Measurements from ENCODE around the gene UTRN. TPM values are rescaled to one million over a fixed set of nuclear protein-coding genes. Genes with fewer than 3 reads are reported as not detected.

UTRN gene
- total RNA-seq, 2 experiments from 2014 or later = 143 to 153 TPM

GRCh38 chr6:144279484-144280150, 5.5 kb upstream of the UTRN start:
- H3K9me3 ChIP-seq (ENCODE audit: control insufficient read depth in 1 of 2, insufficient read depth in 1 of 2, low read length in 2 of 2) = no peaks in the 10 kb centered on the region
- ATAC-seq (ENCODE audit: poor library complexity) (no peak), DNase-seq (no peak)
- Mint-ChIP-seq H3K4me1 (ENCODE audit: low read depth) (peaks cover 9% of the 10 kb centered on the region), H3K36me3 (ENCODE audit: low read depth) (no peaks in the 10 kb centered on the region), H3K27ac (no peak overlapping the region), H3K27me3 (peaks cover 16% of the 10 kb centered on the region), H3K4me3 (no peak overlapping the region), H3K9me3 (no peaks in the 10 kb centered on the region)
- TF ChIP-seq, protein P1, sequence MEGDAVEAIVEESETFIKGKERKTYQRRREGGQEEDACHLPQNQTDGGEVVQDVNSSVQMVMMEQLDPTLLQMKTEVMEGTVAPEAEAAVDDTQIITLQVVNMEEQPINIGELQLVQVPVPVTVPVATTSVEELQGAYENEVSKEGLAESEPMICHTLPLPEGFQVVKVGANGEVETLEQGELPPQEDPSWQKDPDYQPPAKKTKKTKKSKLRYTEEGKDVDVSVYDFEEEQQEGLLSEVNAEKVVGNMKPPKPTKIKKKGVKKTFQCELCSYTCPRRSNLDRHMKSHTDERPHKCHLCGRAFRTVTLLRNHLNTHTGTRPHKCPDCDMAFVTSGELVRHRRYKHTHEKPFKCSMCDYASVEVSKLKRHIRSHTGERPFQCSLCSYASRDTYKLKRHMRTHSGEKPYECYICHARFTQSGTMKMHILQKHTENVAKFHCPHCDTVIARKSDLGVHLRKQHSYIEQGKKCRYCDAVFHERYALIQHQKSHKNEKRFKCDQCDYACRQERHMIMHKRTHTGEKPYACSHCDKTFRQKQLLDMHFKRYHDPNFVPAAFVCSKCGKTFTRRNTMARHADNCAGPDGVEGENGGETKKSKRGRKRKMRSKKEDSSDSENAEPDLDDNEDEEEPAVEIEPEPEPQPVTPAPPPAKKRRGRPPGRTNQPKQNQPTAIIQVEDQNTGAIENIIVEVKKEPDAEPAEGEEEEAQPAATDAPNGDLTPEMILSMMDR (IDR thresholded peaks at IDR 0.05) = no peak
- H3K4me3 ChIP-seq (ENCODE audit: low read length) = no peak overlapping the region
- H3K36me3 ChIP-seq (ENCODE audit: insufficient read depth, low read length) = no peaks in the 10 kb centered on the region
- intact Hi-C loops (cut with DNase I, micrococcal nuclease) = loop anchor here (5.0 to 10.0 kb wide), 2 partner anchors 53 to 135 kb away; no protein-coding TSS in a partner anchor
- no peak overlapping the region for H3K27ac ChIP-seq (ENCODE audit: low read depth in 1 of 2, low read length in 2 of 2)
- ChIA-PET CTCF (interaction anchor here (1.4 kb wide), 1 partner anchor 63 kb away, joined by 3 read pairs; no protein-coding TSS in a partner anchor), POLR2A (no interaction called here)
- H3K4me1 ChIP-seq (ENCODE audit: insufficient read depth, low read length) = peaks cover 4% of the 10 kb centered on the region
- no peaks in the 10 kb centered on the region for H3K27me3 ChIP-seq (ENCODE audit: control insufficient read depth in 1 of 2, insufficient read depth in 2 of 2, low read length in 2 of 2)

DNA sequence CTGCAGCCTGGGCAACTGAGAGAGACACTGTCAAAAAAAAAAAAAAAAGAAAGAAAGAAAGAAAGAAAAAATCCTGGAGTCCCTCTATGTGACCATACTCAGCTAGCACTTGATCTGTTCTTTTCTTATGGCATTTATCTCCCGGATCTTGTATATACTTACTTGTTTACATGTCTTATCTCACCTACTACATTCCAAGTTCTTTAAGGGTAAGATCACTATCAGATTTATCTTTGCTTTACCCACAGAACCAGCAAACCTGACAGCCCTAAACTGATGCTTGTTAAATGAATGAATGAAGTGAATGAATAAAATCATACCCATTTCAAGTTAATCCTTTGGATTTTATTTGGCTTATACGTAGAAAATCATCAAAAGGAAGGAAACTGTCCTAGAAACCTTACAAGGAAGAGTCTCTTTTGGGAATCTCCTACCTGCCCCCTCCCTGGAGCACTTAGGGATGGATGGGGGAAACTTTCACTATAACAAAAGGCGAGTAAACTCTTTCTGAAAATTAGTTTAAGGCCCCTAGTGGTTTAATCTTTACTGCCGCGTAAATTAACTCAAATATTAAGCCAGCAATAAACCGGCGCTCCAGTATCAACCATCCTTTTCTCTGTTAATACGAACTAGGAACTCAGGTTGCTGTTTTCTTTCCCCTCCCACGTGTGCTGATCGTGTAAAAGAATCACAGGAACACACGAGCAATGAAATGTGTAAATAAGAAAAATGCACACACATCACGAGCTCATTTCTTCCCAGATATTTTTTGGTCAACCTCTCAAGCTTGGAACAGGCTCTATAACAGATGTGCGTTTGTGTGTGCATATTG, 1.3 kb upstream of the UTRN start:
- Mint-ChIP-seq H3K27me3 (peaks cover 36% of the 10 kb centered on the region), H3K4me1 (ENCODE audit: low read depth) (peaks cover 19% of the 10 kb centered on the region), H3K9me3 (no peaks in the 10 kb centered on the region), H3K4me3 (peak overlapping the region; percentile 95), H3K36me3 (ENCODE audit: low read depth) (peaks cover 7% of the 10 kb centered on the region), H3K27ac (no peak overlapping the region)
- H3K36me3 ChIP-seq (ENCODE audit: insufficient read depth, low read length) = no peaks in the 10 kb centered on the region
- ChIA-PET CTCF (interaction anchor here (0.7 to 0.9 kb wide), 2 partner anchors 8 to 50 kb away, joined by 3 read pairs; no protein-coding TSS in a partner anchor), POLR2A (no interaction called here)
- no peaks in the 10 kb centered on the region for H3K9me3 ChIP-seq (ENCODE audit: control insufficient read depth in 1 of 2, insufficient read depth in 1 of 2, low read length in 2 of 2)
- peaks cover 23% of the 10 kb centered on the region for H3K4me1 ChIP-seq (ENCODE audit: insufficient read depth, low read length)
- intact Hi-C loops (cut with DNase I, micrococcal nuclease) = loop anchor here (5.0 to 10.0 kb wide), 2 partner anchors 48 to 131 kb away; no protein-coding TSS in a partner anchor
- peak overlapping the region; percentile 91 for H3K4me3 ChIP-seq (ENCODE audit: low read length)
- DNase-seq = peak in 1 of 14 experiments; percentile 15
- H3K27me3 ChIP-seq (ENCODE audit: control insufficient read depth in 1 of 2, insufficient read depth in 2 of 2, low read length in 2 of 2) = no peaks in the 10 kb centered on the region
- no peak for ATAC-seq (ENCODE audit: poor library complexity)
- TF ChIP-seq, protein P1 (IDR thresholded peaks at IDR 0.05) = no peak
- no peak overlapping the region for H3K27ac ChIP-seq (ENCODE audit: low read depth in 1 of 2, low read length in 2 of 2)

GRCh38 chr6:144284478-144284782, 705 bp upstream of the UTRN start:
- intact Hi-C loops (cut with DNase I, micrococcal nuclease) = loop anchor here (5.0 to 10.0 kb wide), 2 partner anchors 48 to 130 kb away; no protein-coding TSS in a partner anchor
- H3K27me3 Mint-ChIP-seq = peaks cover 36% of the 10 kb centered on the region
- H3K36me3 Mint-ChIP-seq (ENCODE audit: low read depth) = peaks cover 7% of the 10 kb centered on the region
- Histone ChIP-seq H3K27ac (ENCODE audit: low read depth in 1 of 2, low read length in 2 of 2) (no peak overlapping the region), H3K9me3 (ENCODE audit: control insufficient read depth in 1 of 2, insufficient read depth in 1 of 2, low read length in 2 of 2) (no peaks in the 10 kb centered on the region), H3K27me3 (ENCODE audit: control insufficient read depth in 1 of 2, insufficient read depth in 2 of 2, low read length in 2 of 2) (no peaks in the 10 kb centered on the region), H3K4me3 (ENCODE audit: low read length) (peak overlapping the region; percentile 91), H3K4me1 (ENCODE audit: insufficient read depth, low read length) (peaks cover 23% of the 10 kb centered on the region), H3K36me3 (ENCODE audit: insufficient read depth, low read length) (no peaks in the 10 kb centered on the region)
- ATAC-seq (ENCODE audit: poor library complexity) = no peak
- ChIA-PET CTCF (interaction anchor here (0.7 kb wide), 1 partner anchor 50 kb away, joined by 3 read pairs; no protein-coding TSS in a partner anchor), POLR2A (no interaction called here)
- no peak overlapping the region for H3K27ac Mint-ChIP-seq
- peak overlapping the region; percentile 95 for H3K4me3 Mint-ChIP-seq
- H3K9me3 Mint-ChIP-seq = no peaks in the 10 kb centered on the region
- TF ChIP-seq, protein P1 (IDR thresholded peaks at IDR 0.05) = no peak
- no peak for DNase-seq
- H3K4me1 Mint-ChIP-seq (ENCODE audit: low read depth) = peaks cover 19% of the 10 kb centered on the region
